ENCODE measurements around the gene COPZ2. TPM values are rescaled to one million over a fixed set of nuclear protein-coding genes. Genes with fewer than 3 reads are reported as not detected.
"Not testable (repeated sequence)": the region's sequence is repeated elsewhere in the genome, so short reads cannot be mapped to it uniquely, and the experiment has no call there.

Gene COPZ2
- total RNA-seq, 2 donors from 2014 or later = not detected

- DNase-seq = no peak
- H3K27me3 ChIP-seq (ENCODE audit: control insufficient read depth, insufficient read depth, low read length, poor library complexity, severe bottlenecking) = no peaks in the 10 kb centered on the region
- H3K27ac ChIP-seq (ENCODE audit: low read depth, low read length) = no peak overlapping the region
- H3K9ac ChIP-seq (ENCODE audit: extremely low read depth, low read length, poor library complexity, severe bottlenecking) = no peak overlapping the region
- peaks cover 85% of the 10 kb centered on the region for H3K36me3 ChIP-seq (ENCODE audit: control insufficient read depth, insufficient read depth, low read length)
- no peaks in the 10 kb centered on the region for H3K27me3 Mint-ChIP-seq (ENCODE audit: insufficient read depth)
- no peaks in the 10 kb centered on the region for H3K4me1 ChIP-seq (ENCODE audit: control insufficient read depth, insufficient read depth, low read length)
- peaks cover under 1% of the 10 kb centered on the region for H3K4me1 Mint-ChIP-seq
- no peaks in the 10 kb centered on the region for H3K9me3 Mint-ChIP-seq
- H3K27ac Mint-ChIP-seq = no peak overlapping the region
- H3K4me3 Mint-ChIP-seq = no peak overlapping the region
- no peaks in the 10 kb centered on the region for H3K9me3 ChIP-seq (ENCODE audit: control insufficient read depth, low read length)
- H3K4me3 ChIP-seq (ENCODE audit: low read length) = no peak overlapping the region
- peaks cover 71% of the 10 kb centered on the region for H3K36me3 Mint-ChIP-seq (ENCODE audit: low read depth)
- WGBS, 2 experiments (ENCODE audit: insufficient coverage in 1 of 2, insufficient read length in 1 of 2) = 91% methylated on average over 2 of the region's 2 CpGs; no CpG with 5 or more reads in 1 of the 2 experiments
- TF ChIP-seq, protein P1, sequence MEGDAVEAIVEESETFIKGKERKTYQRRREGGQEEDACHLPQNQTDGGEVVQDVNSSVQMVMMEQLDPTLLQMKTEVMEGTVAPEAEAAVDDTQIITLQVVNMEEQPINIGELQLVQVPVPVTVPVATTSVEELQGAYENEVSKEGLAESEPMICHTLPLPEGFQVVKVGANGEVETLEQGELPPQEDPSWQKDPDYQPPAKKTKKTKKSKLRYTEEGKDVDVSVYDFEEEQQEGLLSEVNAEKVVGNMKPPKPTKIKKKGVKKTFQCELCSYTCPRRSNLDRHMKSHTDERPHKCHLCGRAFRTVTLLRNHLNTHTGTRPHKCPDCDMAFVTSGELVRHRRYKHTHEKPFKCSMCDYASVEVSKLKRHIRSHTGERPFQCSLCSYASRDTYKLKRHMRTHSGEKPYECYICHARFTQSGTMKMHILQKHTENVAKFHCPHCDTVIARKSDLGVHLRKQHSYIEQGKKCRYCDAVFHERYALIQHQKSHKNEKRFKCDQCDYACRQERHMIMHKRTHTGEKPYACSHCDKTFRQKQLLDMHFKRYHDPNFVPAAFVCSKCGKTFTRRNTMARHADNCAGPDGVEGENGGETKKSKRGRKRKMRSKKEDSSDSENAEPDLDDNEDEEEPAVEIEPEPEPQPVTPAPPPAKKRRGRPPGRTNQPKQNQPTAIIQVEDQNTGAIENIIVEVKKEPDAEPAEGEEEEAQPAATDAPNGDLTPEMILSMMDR (conservative IDR thresholded peaks at IDR 0.05) = no peak
Observed at GRCh38 chr17:48070195-48070594, 32.6 kb upstream of the COPZ2 start.

DNA sequence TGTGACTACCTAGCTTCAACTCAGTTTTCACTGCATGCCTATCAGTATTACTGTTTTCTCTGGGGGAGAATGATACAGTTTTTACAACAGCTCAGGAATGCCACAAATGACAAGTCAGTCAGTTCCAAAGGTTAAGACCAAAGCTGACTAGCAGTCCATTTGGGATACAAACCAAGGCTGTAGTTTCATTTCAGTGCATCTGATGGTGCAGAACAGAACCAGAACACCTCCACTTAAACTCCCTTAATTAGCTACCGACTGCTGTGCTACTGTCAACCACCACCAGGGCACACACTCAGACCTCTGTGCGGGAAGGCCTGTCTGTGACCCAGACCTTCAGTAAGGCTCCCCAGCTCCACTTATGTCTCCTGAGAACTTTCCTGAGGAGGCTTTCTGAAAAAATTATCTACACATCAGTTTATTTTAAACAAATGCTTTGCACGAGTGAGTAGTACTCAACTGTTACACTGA, 30.9 kb upstream of the COPZ2 start:
- Histone ChIP-seq H3K27ac (ENCODE audit: low read depth, low read length) (no peak overlapping the region), H3K9me3 (ENCODE audit: control insufficient read depth, low read length) (no peaks in the 10 kb centered on the region), H3K4me1 (ENCODE audit: control insufficient read depth, insufficient read depth, low read length) (no peaks in the 10 kb centered on the region), H3K9ac (ENCODE audit: extremely low read depth, low read length, poor library complexity, severe bottlenecking) (no peak overlapping the region), H3K4me3 (ENCODE audit: low read length) (no peak overlapping the region), H3K27me3 (ENCODE audit: control insufficient read depth, insufficient read depth, low read length, poor library complexity, severe bottlenecking) (no peaks in the 10 kb centered on the region), H3K36me3 (ENCODE audit: control insufficient read depth, insufficient read depth, low read length) (peaks cover 79% of the 10 kb centered on the region)
- Mint-ChIP-seq H3K4me1 (peaks cover 11% of the 10 kb centered on the region), H3K27me3 (ENCODE audit: insufficient read depth) (no peaks in the 10 kb centered on the region), H3K9me3 (no peaks in the 10 kb centered on the region), H3K27ac (peak overlapping the region; percentile 69), H3K4me3 (no peak overlapping the region), H3K36me3 (ENCODE audit: low read depth) (peaks cover 70% of the 10 kb centered on the region)
- TF ChIP-seq, protein P1 (conservative IDR thresholded peaks at IDR 0.05) = peak; percentile 74
- WGBS, 2 experiments (ENCODE audit: insufficient coverage in 1 of 2, insufficient read length in 1 of 2) = 83 to 100% methylated on average over 2 to 3 of the region's 3 CpGs
- peak; percentile 88 for DNase-seq

DNA sequence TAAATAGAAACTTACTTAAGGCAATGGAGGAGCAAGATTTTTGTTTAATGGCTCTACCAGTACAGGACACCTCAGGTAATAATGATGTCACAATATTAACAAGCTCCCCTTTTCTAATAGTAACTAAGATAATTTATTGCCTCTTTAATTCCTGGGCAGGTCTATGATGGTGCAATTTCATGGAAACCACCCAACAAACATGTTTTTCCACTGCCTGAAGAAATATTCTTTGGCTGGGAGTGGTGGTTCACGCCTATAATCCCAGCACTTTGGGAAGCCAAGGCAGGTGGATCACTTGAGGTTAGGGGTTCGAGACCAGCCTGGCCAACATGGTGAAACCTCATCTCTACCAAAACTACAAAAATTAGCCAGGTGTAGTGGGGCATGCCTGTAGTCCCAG, 30.2 kb upstream of the COPZ2 start:
- not testable (repeated sequence) for H3K27me3 ChIP-seq (ENCODE audit: control insufficient read depth, insufficient read depth, low read length, poor library complexity, severe bottlenecking); H3K27ac ChIP-seq (ENCODE audit: low read depth, low read length); H3K4me3 ChIP-seq (ENCODE audit: low read length); H3K4me3 Mint-ChIP-seq; H3K27ac Mint-ChIP-seq; H3K9me3 Mint-ChIP-seq; H3K4me1 ChIP-seq (ENCODE audit: control insufficient read depth, insufficient read depth, low read length); DNase-seq; H3K9ac ChIP-seq (ENCODE audit: extremely low read depth, low read length, poor library complexity, severe bottlenecking); H3K9me3 ChIP-seq (ENCODE audit: control insufficient read depth, low read length); H3K27me3 Mint-ChIP-seq (ENCODE audit: insufficient read depth)
- peaks cover 79% of the 10 kb centered on the region for H3K36me3 ChIP-seq (ENCODE audit: control insufficient read depth, insufficient read depth, low read length)
- H3K4me1 Mint-ChIP-seq = peaks cover 11% of the 10 kb centered on the region
- H3K36me3 Mint-ChIP-seq (ENCODE audit: low read depth) = peaks cover 63% of the 10 kb centered on the region
- WGBS, 2 experiments (ENCODE audit: insufficient coverage in 1 of 2, insufficient read length in 1 of 2) = 100% methylated on average over 1 to 2 of the region's 2 CpGs

GRCh38 chr17:48067245-48067644, 29.6 kb upstream of the COPZ2 start:
- peaks cover 81% of the 10 kb centered on the region for H3K36me3 ChIP-seq (ENCODE audit: control insufficient read depth, insufficient read depth, low read length)
- H3K4me3 ChIP-seq (ENCODE audit: low read length) = no peak overlapping the region
- Mint-ChIP-seq H3K4me1 (peaks cover 11% of the 10 kb centered on the region), H3K9me3 (no peaks in the 10 kb centered on the region), H3K27me3 (ENCODE audit: insufficient read depth) (no peaks in the 10 kb centered on the region), H3K27ac (no peak overlapping the region), H3K36me3 (ENCODE audit: low read depth) (peaks cover 63% of the 10 kb centered on the region), H3K4me3 (no peak overlapping the region)
- no peaks in the 10 kb centered on the region for H3K4me1 ChIP-seq (ENCODE audit: control insufficient read depth, insufficient read depth, low read length)
- WGBS, 2 experiments (ENCODE audit: insufficient coverage in 1 of 2, insufficient read length in 1 of 2) = 97 to 100% methylated on average over 1 to 3 of the region's 3 CpGs
- no peak overlapping the region for H3K9ac ChIP-seq (ENCODE audit: extremely low read depth, low read length, poor library complexity, severe bottlenecking)
- H3K27ac ChIP-seq (ENCODE audit: low read depth, low read length) = no peak overlapping the region
- DNase-seq = no peak
- no peaks in the 10 kb centered on the region for H3K27me3 ChIP-seq (ENCODE audit: control insufficient read depth, insufficient read depth, low read length, poor library complexity, severe bottlenecking)
- TF ChIP-seq, protein P1 (conservative IDR thresholded peaks at IDR 0.05) = peak; percentile 35
- no peaks in the 10 kb centered on the region for H3K9me3 ChIP-seq (ENCODE audit: control insufficient read depth, low read length)

Data from endodermal cell (in vitro differentiated cells).